ENCODE data around the gene TAS1R2.
"Not testable (repeated sequence)": the region's sequence is repeated elsewhere in the genome, so short reads cannot be mapped to it uniquely, and the experiment has no call there.

TAS1R2 gene

GRCh38 chr1:18874600-18874999, 15.1 kb upstream of the TAS1R2 start:
- no peaks in the 10 kb centered on the region for H3K27me3 ChIP-seq (ENCODE audit: insufficient read depth, low read length)
- 0 out of 2 replicates have a peak, but pooled peaks cover 16% of the 10 kb centered on the region for H3K36me3 ChIP-seq (ENCODE audit: insufficient read depth, low read depth, low read length)
- H3K9me3 ChIP-seq (ENCODE audit: insufficient read depth, low read depth, low read length) = no peaks in the 10 kb centered on the region
- H3K4me3 ChIP-seq (ENCODE audit: low read length) = no peak overlapping the region
- H3K4me1 ChIP-seq (ENCODE audit: insufficient read depth, low read length) = no peaks in the 10 kb centered on the region
- H3K27ac ChIP-seq (ENCODE audit: low read length) = no peak overlapping the region
- H3K9ac ChIP-seq (ENCODE audit: low read depth, low read length) = no peak overlapping the region

DNA sequence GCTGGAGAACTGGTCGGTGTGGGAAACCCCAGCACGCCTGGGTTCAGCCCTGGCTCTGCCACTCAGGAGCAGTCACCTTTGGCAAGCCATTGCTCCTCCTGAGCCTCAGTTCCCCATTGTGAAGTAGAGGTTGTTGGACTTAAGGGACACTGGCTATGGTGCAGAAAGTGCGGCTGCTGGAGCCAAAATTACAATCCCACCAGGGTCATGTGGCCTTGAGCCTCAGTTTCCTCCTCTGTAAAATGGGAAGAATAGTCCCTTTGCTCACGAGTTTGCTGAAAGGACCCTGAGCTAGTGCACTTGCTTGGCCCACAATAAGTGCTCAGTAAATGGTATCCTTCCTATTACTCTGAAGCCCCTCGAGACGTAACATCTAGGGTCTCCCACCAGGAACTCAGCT, 14.6 kb upstream of the TAS1R2 start:
- no peaks in the 10 kb centered on the region for H3K4me1 ChIP-seq (ENCODE audit: insufficient read depth, low read length)
- no peak overlapping the region for H3K4me3 ChIP-seq (ENCODE audit: low read length)
- no peaks in the 10 kb centered on the region for H3K27me3 ChIP-seq (ENCODE audit: insufficient read depth, low read length)
- no peaks in the 10 kb centered on the region for H3K9me3 ChIP-seq (ENCODE audit: insufficient read depth, low read depth, low read length)
- 0 out of 2 replicates have a peak, but pooled peaks cover 16% of the 10 kb centered on the region for H3K36me3 ChIP-seq (ENCODE audit: insufficient read depth, low read depth, low read length)
- H3K27ac ChIP-seq (ENCODE audit: low read length) = no peak overlapping the region
- no peak overlapping the region for H3K9ac ChIP-seq (ENCODE audit: low read depth, low read length)

- H3K9ac ChIP-seq (ENCODE audit: low read depth, low read length) = no peak overlapping the region; the same call in 1 of the 2 replicates
- H3K27ac ChIP-seq (ENCODE audit: low read length) = no peak overlapping the region
- H3K27me3 ChIP-seq (ENCODE audit: insufficient read depth, low read length) = no peaks in the 10 kb centered on the region
- 0 out of 2 replicates have a peak, but pooled peaks cover 16% of the 10 kb centered on the region for H3K36me3 ChIP-seq (ENCODE audit: insufficient read depth, low read depth, low read length)
- no peak overlapping the region for H3K4me3 ChIP-seq (ENCODE audit: low read length)
- H3K9me3 ChIP-seq (ENCODE audit: insufficient read depth, low read depth, low read length) = no peaks in the 10 kb centered on the region
- H3K4me1 ChIP-seq (ENCODE audit: insufficient read depth, low read length) = no peaks in the 10 kb centered on the region
Observed at GRCh38 chr1:18872071-18872611, 12.7 kb upstream of the TAS1R2 start.

DNA sequence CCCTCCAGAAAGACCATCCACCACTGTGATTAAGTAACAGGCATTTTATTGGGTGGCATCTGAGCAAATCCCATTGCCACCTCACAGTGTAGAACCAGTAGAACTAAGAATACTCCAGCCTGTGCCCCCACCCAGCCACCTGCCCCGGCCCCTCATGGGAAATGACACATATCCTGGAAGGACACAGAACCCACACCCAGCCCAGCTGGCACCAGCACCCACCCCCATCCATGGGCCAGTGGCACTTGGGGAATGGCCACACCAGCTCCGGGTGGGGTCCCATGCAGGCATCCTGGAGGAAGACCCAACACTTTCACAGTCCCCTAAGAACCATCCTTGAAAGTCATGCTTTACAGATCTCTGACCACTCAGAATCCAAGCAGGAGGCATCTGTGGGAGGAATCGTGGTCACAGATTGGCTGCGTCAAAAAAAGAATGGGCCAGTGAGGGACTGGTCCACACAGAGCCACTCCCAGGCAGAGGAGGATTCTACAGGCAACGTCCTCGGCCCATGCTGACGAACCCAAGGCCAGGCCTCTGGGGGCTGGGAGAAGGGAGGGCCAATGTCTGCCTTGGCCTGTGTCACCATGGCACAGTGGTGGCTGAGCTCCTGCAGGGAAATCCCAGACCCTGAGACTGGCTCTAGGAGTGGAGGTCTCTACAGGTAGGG, 12.1 kb upstream of the TAS1R2 start:
- Histone ChIP-seq H3K36me3 (ENCODE audit: insufficient read depth, low read depth, low read length) (0 out of 2 replicates have a peak, but pooled peaks cover 12% of the 10 kb centered on the region), H3K9me3 (ENCODE audit: insufficient read depth, low read depth, low read length) (no peaks in the 10 kb centered on the region), H3K27ac (ENCODE audit: low read length) (no peak overlapping the region), H3K4me3 (ENCODE audit: low read length) (no peak overlapping the region), H3K27me3 (ENCODE audit: insufficient read depth, low read length) (no peaks in the 10 kb centered on the region), H3K9ac (ENCODE audit: low read depth, low read length) (no peak overlapping the region; the same call in 1 of the 2 replicates), H3K4me1 (ENCODE audit: insufficient read depth, low read length) (no peaks in the 10 kb centered on the region)

DNA sequence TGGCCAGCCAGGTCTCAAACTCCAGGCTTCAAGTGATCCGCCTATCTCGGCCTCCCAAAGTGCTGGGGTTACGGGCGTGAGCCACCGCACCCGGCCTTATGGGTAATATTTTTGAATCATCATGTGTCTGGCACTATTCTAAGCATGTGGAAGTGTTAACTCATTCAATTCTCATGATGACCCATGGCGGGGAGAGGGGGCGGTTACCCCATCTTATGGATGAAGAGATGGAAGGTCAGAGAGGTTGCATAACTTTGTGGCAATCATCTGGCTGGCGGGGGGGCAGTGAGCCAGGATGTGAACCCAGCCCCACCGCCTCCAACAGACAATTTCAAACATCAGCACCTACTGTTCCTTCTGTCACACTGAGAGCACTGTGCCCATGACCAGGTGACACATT, 11.5 kb upstream of the TAS1R2 start:
- Histone ChIP-seq H3K4me1 (ENCODE audit: insufficient read depth, low read length) (no peaks in the 10 kb centered on the region), H3K9me3 (ENCODE audit: insufficient read depth, low read depth, low read length) (no peaks in the 10 kb centered on the region), H3K27me3 (ENCODE audit: insufficient read depth, low read length) (no peaks in the 10 kb centered on the region), H3K36me3 (ENCODE audit: insufficient read depth, low read depth, low read length) (0 out of 2 replicates have a peak, but pooled peaks cover 11% of the 10 kb centered on the region), H3K27ac (ENCODE audit: low read length) (no peak overlapping the region), H3K4me3 (ENCODE audit: low read length) (no peak overlapping the region), H3K9ac (ENCODE audit: low read depth, low read length) (no peak overlapping the region)

- not testable (repeated sequence) for H3K27me3 ChIP-seq (ENCODE audit: insufficient read depth, low read length); H3K9ac ChIP-seq (ENCODE audit: low read depth, low read length); H3K9me3 ChIP-seq (ENCODE audit: insufficient read depth, low read depth, low read length); H3K4me3 ChIP-seq (ENCODE audit: low read length); H3K27ac ChIP-seq (ENCODE audit: low read length); H3K4me1 ChIP-seq (ENCODE audit: insufficient read depth, low read length)
- 0 out of 2 replicates have a peak, but pooled peaks cover 11% of the 10 kb centered on the region for H3K36me3 ChIP-seq (ENCODE audit: insufficient read depth, low read depth, low read length)
Observed at GRCh38 chr1:18870595-18870865, 11.1 kb upstream of the TAS1R2 start.

DNA sequence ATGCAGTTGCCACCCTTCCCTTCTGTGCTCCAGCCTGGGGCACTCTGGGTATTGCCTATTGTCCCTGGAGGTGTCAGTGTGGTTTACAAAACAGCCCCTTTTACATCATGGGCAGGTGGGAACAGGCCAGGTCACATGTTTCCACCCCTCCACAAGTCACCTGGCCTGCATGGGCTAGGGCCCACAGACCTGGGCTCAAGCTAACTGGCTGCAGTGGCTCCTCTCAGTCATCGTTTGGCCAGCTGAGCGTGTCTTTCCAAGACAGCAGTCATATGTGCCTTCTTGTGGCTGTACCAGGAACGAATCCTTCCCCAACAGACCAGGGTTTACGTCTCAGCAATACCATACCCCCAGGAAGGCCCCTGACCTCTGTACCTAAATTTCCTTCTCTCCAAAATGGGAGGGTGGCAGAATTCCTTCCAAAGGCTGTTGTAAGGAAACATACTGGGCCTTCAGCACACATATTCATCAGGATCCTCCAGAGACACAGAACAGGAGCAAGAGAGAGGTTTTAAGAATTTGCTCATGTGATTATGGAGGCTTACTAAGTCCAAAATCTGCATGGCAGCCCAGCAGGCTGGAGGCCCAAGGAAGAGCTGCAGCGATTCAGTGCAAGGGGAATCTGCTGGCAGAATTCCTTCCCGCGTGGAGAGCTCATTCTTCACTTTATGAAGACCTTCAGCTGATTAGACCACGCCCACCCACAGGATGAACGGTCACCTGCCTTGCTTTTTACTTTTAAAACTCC, 10.6 kb upstream of the TAS1R2 start:
- Histone ChIP-seq H3K36me3 (ENCODE audit: insufficient read depth, low read depth, low read length) (0 out of 2 replicates have a peak, but pooled peaks cover 11% of the 10 kb centered on the region), H3K4me1 (ENCODE audit: insufficient read depth, low read length) (no peaks in the 10 kb centered on the region), H3K4me3 (ENCODE audit: low read length) (no peak overlapping the region), H3K27ac (ENCODE audit: low read length) (no peak overlapping the region), H3K27me3 (ENCODE audit: insufficient read depth, low read length) (no peaks in the 10 kb centered on the region), H3K9ac (ENCODE audit: low read depth, low read length) (no peak overlapping the region), H3K9me3 (ENCODE audit: insufficient read depth, low read depth, low read length) (no peaks in the 10 kb centered on the region)

DNA sequence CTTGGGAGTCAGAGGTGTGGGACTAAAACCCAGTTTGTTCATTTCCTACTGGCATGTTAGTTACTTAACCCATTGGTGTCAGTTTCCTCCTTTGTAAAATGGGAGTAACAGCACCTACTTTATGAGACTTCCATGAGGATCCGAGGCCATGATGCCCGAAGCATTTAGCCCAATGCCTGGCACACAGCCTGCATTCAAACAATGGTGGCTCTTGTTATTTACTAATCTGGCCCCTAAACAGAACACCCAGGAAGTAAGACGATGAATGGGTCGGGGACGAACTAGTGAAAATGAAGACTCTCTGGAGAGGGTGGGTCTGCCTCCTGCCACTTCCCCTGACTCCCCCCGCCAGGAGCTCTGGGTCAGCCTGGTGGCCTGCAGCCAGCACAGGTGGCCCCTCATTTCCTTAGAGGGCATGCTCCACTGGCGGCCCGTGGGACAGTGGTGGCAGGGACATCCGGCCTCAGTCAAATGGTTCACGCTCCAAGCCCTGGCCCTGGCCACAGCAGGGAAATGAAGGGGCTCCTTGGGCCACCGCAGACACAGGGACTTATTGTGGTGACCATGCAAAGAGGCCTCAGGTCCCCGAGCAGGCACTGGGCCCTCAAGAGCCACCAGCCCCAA, 9.5 kb upstream of the TAS1R2 start:
- no peak overlapping the region for H3K4me3 ChIP-seq (ENCODE audit: low read length)
- H3K9me3 ChIP-seq (ENCODE audit: insufficient read depth, low read depth, low read length) = no peaks in the 10 kb centered on the region
- H3K36me3 ChIP-seq (ENCODE audit: insufficient read depth, low read depth, low read length) = 0 out of 2 replicates have a peak, but pooled peaks cover 4% of the 10 kb centered on the region
- H3K27ac ChIP-seq (ENCODE audit: low read length) = no peak overlapping the region
- H3K27me3 ChIP-seq (ENCODE audit: insufficient read depth, low read length) = no peaks in the 10 kb centered on the region
- no peak overlapping the region for H3K9ac ChIP-seq (ENCODE audit: low read depth, low read length)
- no peaks in the 10 kb centered on the region for H3K4me1 ChIP-seq (ENCODE audit: insufficient read depth, low read length)

- Histone ChIP-seq H3K4me1 (ENCODE audit: insufficient read depth, low read length) (no peaks in the 10 kb centered on the region), H3K4me3 (ENCODE audit: low read length) (no peak overlapping the region), H3K9ac (ENCODE audit: low read depth, low read length) (no peak overlapping the region), H3K36me3 (ENCODE audit: insufficient read depth, low read depth, low read length) (0 out of 2 replicates have a peak, but pooled peaks cover 4% of the 10 kb centered on the region), H3K27me3 (ENCODE audit: insufficient read depth, low read length) (no peaks in the 10 kb centered on the region), H3K9me3 (ENCODE audit: insufficient read depth, low read depth, low read length) (no peaks in the 10 kb centered on the region), H3K27ac (ENCODE audit: low read length) (no peak overlapping the region)
Observed at GRCh38 chr1:18868354-18868753, 8.9 kb upstream of the TAS1R2 start.

- no peaks in the 10 kb centered on the region for H3K27me3 ChIP-seq (ENCODE audit: insufficient read depth, low read length)
- H3K4me1 ChIP-seq (ENCODE audit: insufficient read depth, low read length) = no peaks in the 10 kb centered on the region
- no peak overlapping the region for H3K9ac ChIP-seq (ENCODE audit: low read depth, low read length)
- no peak overlapping the region for H3K4me3 ChIP-seq (ENCODE audit: low read length)
- no peak overlapping the region for H3K27ac ChIP-seq (ENCODE audit: low read length)
- 0 out of 2 replicates have a peak, but pooled peaks cover 1% of the 10 kb centered on the region for H3K36me3 ChIP-seq (ENCODE audit: insufficient read depth, low read depth, low read length)
- no peaks in the 10 kb centered on the region for H3K9me3 ChIP-seq (ENCODE audit: insufficient read depth, low read depth, low read length)
Observed at GRCh38 chr1:18866846-18867245, 7.4 kb upstream of the TAS1R2 start.

GRCh38 chr1:18866314-18866713, 6.9 kb upstream of the TAS1R2 start:
- Histone ChIP-seq H3K9me3 (ENCODE audit: insufficient read depth, low read depth, low read length) (no peaks in the 10 kb centered on the region), H3K27me3 (ENCODE audit: insufficient read depth, low read length) (no peaks in the 10 kb centered on the region), H3K4me1 (ENCODE audit: insufficient read depth, low read length) (no peaks in the 10 kb centered on the region), H3K4me3 (ENCODE audit: low read length) (no peak overlapping the region), H3K27ac (ENCODE audit: low read length) (no peak overlapping the region), H3K9ac (ENCODE audit: low read depth, low read length) (no peak overlapping the region), H3K36me3 (ENCODE audit: insufficient read depth, low read depth, low read length) (no peaks in the 10 kb centered on the region)
